ENCODE results near the gene CCDC93.
"Not testable (repeated sequence)": the region's sequence is repeated elsewhere in the genome, so short reads cannot be mapped to it uniquely, and the experiment has no call there.

CCDC93 gene

DNA sequence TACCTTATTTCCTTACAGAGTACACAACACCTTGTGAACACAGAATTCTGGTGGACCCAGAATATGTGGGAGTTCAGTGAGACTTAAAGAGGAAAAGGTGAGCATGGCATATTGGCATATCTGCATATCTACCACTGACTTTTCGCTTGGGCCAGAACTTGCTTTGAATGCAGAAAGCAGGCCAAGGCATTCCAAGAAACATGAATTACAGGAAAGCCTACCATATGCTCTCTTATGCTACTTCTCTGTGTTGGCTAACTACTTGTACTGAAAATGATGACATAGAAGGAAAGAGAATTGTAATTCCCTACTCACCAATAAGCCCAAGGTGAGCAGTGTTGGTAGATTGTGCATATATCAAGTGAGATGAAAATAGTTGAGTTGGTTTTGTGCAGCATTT is 31.4 kb upstream of the CCDC93 start:
- no peak for DNase-seq

DNA sequence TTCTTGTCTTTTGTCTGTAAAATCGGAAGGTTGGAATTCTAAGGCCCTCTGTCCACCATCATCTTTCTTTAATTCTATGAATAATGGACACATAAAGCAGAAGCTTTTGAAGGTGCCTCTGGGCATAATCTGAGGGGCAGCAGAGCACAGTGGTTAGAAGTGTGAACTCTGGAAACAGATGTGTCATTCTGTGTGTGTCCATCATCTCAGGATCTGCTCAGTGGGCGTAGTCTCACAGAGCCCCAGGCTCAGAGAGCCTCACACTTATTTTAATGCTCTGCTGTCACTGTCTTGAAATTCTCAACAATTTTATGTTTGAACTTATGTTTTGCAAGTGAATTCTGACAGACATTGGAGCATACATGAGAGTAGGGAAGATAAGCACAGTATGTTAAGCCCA is 31.0 kb upstream of the CCDC93 start:
- DNase-seq = no peak

DNA sequence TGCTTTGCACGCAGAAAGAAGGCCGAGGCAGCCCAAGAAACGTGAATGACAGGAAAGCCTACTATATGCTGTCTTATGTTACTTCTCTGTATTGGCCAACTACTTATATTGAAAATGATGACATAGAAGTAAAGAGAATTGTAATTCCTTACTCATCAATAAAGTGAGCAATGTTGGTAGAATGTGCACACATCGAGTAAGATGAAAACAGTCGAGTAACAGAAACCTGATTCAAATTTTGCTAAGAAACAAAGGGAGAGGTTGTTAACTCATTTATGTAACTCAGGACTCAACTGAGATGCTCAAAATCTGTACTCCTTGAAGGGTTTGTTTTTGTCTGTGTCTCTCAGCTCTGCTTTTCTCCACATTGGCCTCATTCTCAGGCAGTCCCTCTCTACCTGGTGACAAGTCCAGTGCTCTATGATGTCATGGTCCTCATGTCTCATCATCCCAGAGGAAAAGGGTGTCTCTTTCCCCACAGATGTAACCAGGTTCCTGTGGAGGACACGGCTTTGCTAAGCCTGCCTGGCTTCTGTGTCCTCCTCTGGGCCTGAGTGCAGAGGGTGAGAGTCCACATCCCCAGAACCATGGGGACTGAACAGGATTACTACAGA is 30.3 kb upstream of the CCDC93 start:
- no peak for DNase-seq

DNA sequence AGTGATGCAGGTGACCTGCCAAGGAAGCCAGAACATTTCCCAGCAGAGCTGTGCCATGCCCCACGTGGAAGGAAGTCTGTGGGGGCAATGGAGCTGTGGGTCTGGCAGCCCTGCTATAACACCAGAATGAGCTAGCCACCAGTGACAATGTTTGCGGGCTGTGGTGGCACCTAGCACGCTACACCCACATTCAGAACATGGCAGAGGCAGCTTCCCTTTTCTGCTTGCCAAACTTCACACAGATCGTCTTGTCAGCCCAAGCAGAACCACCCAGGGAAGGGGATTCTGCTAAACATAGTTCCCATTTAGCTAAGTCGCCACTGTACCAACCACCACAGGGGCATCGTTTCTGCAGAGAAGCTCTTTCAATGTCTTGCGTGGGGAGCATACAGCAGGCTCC is 27.0 kb upstream of the CCDC93 start:
- no peak for DNase-seq

DNA sequence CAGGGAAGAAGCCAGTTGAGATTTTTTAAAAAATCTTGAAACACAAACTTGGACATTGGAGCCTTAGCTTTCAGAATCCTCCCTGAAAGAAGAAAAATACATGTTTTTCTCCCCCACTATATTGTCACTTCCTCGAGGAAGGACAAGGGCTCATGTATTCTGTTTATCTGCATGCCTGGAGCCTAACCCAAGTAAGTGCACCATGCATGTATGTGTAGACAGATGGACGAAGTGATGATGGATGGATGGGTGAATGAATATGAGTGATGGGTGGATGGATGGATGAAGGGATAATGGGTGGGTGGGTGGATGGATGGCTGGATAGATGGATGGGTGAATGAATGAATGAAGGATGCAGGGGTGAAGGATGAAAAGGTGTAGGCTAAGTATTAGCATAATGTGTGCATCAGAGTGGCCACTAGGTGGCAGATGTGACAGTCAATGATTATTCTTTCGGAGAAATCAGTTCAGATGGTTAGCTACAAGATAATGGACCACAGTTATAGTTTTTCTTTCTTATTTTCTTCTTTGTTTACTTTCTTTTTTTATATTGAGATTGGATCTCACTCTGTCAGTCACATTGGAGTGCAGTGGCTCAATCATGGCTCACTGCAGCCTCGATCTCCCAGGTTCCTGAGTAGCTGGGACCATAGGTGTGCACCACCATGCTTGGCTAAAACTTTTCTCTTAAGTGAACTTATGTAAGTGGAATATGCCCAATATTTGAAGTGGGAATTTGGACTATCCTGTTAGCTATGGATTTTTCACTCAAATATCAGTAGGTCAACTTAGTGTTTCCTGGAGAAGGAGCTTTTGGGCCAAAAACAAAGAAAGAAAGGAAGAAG is 18.5 kb upstream of the CCDC93 start:
- DNase-seq = peak; percentile 33

DNA sequence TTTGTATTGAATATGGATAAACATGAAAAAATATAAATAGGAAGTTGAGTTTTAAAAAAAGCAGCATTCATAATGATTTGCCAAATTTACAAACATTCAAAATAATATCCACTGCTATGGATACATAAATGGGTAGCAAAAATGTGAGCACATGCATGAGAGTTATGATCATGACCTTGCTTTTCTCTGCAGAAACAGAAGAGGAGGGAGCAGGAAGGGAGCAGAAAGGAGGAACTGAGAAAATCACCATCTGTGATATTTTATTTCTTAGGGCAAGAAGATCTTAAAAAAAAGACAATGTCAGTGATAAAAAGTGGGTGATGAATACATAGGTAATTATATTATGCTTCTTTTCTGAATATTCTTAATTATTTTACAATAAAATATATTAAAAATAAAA is 17.7 kb upstream of the CCDC93 start:
- no peak for DNase-seq

DNA sequence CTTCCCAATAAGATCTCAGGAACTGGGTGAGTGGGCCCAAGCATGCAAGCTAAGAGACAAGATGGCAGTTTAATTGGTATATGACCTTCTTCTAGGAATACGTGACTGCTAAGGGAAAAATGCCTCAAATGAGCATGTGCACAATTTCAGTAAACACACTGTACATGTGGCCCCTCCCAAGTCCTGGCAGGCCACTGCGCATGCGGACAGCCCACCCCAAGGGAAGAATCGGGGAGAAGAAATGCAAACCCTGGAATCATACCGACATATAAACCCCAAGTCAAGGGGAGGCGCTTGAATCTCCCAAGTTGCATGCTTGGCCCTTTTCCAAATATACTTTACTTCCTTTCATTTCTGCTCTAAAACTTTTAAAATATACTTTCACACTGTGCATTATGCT is 15.2 kb upstream of the CCDC93 start:
- no peak for DNase-seq

DNA sequence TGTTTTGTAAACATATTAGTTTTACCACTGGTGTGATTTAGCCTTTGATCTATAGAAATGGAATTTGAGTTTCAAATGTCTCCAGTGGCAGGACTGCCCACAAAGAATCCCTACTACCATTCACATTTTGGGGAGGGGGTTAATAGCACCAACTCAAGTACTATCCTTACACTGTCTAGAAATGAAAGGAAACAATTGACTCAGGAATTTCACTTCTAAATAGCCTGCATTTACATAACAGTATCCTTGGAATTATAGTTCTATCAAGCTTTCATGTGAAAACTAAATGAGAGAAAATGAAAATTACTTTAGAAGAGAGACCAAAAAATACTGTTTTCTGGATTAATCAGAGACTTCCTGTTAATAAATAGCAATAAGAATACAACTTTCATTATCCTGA is 7.5 kb upstream of the CCDC93 start:
- DNase-seq = no peak

DNA sequence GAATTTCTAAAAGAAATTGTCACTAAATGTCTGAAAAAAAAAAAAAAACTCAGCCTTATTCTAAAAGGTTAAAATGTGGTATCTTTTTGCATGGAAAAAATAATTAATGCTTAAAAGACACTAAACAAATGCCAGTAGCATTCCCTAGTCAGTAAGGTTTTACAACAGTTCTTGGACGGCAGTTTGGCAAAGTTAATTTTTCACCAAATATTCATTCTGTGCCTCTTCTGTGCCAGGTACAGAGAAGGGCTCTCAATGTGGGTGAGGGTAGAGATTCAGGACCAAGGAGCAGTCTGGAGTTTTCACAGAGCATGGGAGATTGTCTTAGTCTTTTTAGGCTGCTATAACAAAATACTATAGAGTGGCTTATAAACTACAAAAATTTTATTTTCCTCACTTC is 6.0 kb upstream of the CCDC93 start:
- DNase-seq = no peak

DNA sequence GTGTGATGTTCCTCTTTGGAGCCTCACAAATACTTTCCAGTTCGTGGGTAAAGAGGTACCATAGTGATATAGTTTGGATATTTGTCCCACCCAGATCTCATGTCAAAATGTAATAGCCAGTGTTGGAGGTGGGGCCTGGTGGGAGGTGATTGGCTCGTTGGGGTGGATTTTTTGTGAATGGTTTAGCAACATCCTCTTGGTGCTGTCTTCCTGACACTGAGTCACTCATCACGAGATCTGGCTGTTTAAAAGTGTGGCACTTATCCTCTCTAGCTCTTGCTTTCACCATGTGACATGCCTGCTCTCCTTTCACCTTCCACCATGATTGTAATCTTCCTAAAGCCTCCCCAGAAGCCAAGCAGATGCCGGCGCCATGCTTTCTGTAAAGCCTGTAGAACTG is 3.0 kb upstream of the CCDC93 start:
- DNase-seq = no peak

DNA sequence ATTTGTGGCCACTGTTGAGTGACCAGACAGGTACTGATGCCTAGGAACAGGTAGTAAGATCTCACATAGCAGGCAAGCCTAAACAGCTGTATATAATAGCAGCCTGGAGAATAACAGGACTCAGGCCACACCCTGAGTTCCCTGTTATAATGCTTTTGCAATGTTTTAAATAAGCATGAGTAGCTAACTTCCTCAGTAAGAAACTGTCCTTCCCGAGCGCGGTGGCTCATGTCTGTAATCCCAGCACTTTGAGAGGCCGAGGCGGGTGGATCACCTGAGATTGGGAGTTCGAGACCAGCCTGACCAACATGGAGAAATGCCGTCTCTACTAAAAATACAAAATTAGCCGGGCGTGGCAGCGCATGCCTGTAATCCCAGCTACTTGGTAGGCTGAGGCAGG is 1.9 kb upstream of the CCDC93 start:
- DNase-seq = not testable (repeated sequence)

DNA sequence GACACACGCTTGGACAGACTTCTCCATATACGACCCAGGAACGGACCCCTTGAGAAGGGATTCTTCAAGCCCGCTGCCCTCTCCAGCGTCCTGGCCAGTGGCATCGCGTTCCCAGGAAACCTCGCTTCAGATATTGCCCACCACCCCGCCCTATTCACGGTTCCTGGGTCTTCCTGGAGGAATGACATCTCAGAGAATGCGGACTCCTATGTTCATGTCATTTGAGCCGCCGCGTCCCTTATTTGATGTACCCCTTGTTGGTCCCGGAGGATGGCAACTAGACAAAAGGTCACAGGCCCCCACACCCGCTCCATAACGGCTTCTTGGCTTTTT is 588 bp upstream of the CCDC93 start:
- DNase-seq = peak; percentile 15

DNA sequence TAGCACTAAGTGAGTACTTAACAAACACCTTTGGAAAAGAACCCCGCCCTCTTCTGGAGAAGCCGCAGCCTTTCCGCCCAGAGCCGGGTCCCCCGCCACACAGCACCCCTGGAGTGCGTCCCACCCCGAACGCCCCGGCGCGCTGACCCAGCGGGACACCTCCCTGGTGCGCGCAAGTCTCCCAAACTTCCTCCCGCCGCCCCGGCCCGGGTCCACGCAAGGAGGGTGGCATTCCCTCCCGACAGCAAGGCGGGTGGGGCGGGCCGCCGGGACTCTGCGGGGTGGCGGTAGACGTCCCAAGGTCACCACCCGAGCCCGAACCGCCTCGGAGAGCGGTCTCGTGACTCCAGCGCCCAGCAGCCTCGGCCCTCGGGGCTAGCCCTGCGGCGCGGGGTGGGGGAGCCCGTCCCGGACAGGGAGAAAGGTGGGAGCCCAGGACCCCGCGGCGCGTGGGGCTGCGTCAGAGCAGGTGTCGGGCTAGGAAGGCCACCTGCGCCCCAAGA is 598 bp downstream of the CCDC93 start:
- DNase-seq = peak; percentile 28

DNA sequence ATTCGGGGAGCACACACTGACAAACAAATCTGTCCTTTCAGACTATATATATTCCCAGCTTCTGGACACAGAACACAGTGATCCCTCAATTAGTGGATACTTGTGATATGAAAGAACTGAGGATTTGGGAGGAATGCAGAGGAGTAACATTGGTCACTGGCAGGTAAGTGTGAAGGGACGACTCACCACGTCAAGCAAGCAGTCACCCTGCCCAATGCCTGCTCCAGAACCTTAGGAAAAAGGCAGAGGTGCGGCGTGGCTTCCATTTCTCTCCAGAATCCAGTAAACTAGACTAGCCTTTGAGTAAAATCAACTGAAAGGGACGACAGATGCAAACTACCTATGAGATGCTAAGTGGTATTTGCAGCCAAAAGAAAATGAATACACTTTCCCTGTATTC is 1.1 kb downstream of the CCDC93 start:
- no peak for DNase-seq

DNA sequence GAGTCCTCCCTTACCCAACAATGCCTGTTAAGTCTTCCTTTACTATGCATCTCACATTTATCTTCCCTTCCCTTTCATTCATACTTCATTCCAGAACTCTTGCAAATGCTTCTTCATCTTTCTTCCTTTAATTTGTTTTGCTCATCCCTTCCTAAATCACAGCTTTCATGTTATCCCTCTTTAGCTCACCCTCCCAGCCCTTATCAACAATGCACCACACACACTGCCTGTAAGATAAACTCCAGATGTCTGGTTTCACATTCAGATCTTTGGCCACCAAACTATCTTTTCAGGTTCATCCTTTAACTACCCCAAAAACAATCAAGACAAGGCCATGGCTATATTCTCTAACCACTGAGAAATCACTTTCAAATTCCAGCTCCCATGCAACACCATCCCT is 3.4 kb downstream of the CCDC93 start:
- no peak for DNase-seq

DNA sequence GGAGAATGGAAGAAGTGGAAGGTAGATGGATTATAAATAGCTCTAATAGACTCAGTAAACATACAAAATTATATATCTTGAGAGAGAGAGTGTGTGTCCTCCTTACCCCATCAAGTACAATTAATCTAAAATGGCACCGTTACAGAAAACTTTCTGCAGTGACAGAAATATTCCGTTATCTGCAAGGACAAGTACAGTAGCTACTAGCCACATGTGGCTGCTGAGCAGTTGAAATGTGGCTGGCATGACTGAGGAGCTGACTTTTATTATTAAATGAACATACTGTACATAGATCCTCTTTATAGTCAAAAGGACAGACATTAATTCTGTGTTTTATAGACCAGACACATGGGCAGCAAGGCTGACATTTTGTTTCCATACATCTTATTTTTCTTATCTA is 7.0 kb downstream of the CCDC93 start:
- no peak for DNase-seq

DNA sequence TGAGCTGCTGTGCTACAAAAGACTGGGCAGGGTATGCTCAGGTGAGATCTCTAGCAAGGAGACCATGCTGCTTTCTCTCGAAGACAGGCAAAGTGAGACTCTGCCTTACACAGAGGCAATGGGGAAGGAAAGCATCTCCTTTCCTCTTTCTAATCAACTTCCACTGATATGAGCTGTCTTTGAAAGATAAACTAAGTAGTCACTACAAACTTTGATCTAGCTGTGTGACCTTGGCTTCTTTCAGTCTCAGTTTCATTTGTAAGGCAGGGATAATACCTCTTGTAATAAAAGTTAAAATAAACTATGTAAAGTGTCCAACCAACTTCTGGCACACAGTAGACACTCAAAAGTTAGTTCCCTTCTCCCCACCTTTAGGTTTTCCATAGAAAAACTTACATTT is 7.5 kb downstream of the CCDC93 start:
- DNase-seq = no peak

DNA sequence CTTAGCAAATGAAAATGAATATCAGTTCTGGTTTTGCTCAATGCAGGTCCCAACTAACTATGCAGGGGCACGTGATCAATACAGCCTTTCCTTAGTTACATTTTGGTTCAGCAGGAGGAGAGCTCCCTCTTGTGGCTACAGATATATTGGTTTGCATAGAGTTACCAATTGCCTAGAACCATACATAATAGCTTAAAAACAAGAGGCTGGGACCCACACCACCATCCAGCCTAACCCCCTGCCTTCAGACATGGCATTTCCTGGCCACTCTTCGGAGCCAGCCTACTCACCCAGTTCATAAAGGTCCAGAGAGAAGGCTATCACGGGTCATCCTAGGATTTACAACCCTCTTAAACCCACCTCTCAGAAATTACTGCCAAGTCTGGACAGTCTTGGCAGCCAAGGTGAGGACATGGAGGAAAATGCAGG is 10.5 kb downstream of the CCDC93 start:
- peak; percentile 18 for DNase-seq

DNA sequence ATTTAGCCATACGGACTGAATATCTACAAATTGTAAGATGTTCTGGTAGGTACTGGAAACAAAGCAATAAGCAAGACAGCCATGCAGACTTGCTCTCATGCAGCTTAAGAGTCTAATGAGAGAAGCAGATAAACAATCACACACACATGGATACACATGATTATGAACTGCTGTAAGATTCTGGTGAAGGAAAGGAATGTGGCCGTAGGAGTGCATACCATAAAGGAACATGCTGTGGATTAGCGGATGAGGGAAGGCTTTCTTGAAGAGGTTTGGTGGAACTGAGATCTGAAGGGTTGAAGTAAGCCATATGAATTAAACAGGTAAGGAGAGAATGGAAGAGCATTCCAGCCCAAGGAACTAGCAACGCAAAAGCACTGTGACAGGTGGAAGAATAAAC is 13.8 kb downstream of the CCDC93 start:
- DNase-seq = no peak

DNA sequence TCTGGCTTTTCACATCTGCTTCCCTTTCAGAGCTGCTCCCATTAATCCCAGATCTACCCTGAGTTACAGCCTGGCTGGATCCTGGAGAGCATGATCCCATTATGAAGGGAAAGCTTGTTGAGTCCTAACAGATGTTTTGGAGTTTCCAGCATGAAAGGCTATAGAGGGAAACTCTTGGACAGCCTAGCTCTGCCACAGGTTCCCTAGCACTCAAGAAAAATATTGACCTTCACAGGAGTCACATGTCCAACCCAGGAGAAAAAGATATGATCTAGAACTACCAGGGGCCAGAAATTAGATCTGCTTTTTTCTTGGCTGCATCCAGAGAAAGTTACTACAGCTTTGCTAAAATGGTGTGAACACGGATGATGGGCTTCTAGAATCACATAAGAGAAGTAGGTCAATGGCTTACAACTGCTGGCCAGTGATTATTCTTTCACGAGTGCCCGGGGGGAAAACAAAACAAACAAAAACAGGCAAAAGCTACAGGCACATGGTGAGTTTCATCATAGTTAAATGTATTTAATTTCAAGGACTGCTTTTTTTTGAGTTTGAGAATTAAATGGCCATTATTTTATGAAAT is 15.9 kb downstream of the CCDC93 start:
- DNase-seq = no peak

DNA sequence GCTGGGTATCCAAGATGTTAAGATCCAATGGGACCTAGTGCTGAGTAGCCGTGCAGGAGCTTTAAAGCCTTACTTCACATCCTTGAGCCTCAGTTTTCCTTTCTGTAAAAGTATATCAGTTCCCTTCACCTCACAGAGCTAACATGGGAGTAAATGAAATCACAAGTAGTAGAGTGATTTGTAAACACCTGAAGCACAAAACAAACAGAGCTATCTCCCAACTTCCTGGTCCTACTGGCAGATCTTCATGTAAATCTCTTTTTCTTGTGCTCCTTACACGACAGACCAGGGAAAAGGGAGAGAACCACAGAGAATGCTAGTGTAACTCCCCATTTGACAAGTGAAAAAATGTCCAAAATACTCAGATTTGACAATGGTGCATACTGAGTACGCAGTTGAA is 17.3 kb downstream of the CCDC93 start:
- DNase-seq = no peak

DNA sequence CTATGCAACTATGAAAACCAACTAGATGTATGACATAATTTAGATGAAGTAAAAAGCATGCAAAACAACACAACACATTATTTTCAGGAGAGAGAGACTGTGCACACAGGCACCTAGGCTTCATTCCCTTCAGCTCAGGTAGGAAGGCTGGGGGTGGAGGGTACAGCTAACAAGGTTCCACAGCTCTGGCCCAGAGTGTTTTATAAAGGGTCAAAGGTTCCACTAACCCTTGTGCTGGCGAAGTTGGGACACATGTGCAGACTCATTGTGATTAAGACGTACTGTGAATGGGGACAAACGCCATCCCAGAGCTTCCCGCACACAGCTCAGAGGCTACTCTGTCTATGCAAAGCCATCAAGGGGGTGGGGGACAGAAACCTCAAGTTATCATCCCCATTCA is 19.1 kb downstream of the CCDC93 start:
- no peak for DNase-seq

DNA sequence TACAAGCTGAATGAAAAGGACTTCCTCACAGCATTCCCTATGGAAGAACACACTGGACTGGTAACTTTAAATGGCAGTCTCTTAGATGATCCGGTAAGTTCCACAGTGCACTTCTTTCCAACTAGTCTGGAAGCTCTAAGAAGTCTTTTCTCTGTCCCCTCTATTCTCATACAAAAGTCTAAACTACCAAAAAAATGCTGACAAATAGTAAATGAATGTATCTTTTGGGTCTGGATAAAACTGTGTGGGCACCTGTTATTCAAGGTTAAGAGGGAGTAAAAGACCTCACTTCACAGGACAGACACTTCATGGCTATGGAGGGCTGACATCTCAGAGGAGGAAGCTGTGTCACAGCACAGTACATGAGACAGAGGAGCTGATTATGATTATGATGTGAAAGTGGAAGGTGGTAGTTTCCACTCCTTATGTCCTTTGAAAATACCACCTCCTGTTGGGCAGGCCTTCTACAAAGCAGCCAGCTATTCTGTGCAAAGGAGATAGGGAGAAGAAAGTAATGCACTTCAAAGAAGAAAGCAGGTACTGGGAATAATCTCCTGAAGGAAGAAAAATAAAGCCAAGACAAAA is 23.9 kb downstream of the CCDC93 start:
- DNase-seq = no peak

DNA sequence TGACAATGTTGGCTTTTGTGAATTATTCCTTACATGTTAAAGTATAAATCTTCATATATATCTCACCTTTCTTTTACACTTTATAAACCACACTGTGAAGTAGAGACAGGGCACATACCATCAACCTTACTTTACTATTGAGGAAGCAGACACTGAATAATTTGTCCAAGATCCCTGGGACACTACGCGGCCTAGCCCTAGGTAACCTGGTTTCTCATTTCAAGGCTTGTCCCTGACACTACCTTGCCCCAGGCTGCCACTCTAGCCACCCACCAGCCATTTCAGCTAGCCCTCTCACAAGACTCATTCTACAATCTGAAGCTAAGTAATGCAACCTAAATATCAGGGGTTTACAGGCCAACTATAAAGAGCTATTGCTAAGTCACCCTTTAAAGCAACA is 26.7 kb downstream of the CCDC93 start:
- DNase-seq = no peak

Data from activated CD8-positive, alpha-beta memory T cell treated with anti-CD3 and anti-CD28 coated beads, Interleukin-2, amount 50 U/mL, for 4 hours (primary cell).